Thoracic aorta (tissue), 2 donors: ENCODE results near the gene TGM2. TPM values are rescaled to one million over a fixed set of nuclear protein-coding genes. Genes with fewer than 3 reads are reported as not detected.
A peak's percentile ranks its signal among the peaks of the same experiment; 100 is the strongest.

Experiments used
- ATAC-seq: fragments of 150-250 bp; one replicate; pipeline ENCODE4 v1.8.0; 2017; ENCODE audit warnings: low read depth; ENCODE audit not compliant: insufficient number of reproducible peaks, low FRiP score
- DNase-seq: peaks from one replicate; pipeline ENCODE4 v3.0.0-alpha.2; 2020; ENCODE audit warnings: low spot score
- H3K27ac ChIP-seq, 2 donors: fragments of 200-600 bp; sonication (generic); 1 replicate in 1 of 2; 2 replicates in 1 of 2; pipeline ENCODE4 v1.5.1; 2016; ENCODE audit warnings: mild to moderate bottlenecking in 2 of 2, moderate library complexity in 2 of 2
- H3K27me3 ChIP-seq: fragments of 200-600 bp; sonication (generic); replicated peaks from 2 replicates; pipeline ENCODE4 v1.6.0; 2016; ENCODE audit warnings: mild to moderate bottlenecking; ENCODE audit not compliant: insufficient read depth
- H3K36me3 ChIP-seq: fragments of 200-600 bp; sonication (generic); one replicate; pipeline ENCODE4 v1.5.1; 2016
- H3K4me1 ChIP-seq, 2 donors: fragments of 200-600 bp; sonication (generic); 1 replicate in 1 of 2; 2 replicates in 1 of 2; pipeline versions ENCODE4 v1.5.1 to v1.6.0; 2016; ENCODE audit warnings: low read depth in 2 of 2, mild to moderate bottlenecking in 1 of 2; ENCODE audit not compliant: control insufficient read depth in 1 of 2
- H3K4me3 ChIP-seq: fragments of 200-600 bp; sonication (generic); 2 replicates; pipeline ENCODE4 v1.5.1; 2016; ENCODE audit warnings: mild to moderate bottlenecking
- H3K9me3 ChIP-seq: fragments of 200-600 bp; sonication (generic); 2 replicates; pipeline ENCODE4 v1.5.1; 2016
- total RNA-seq, 2 donors: library from RNA; depleted of rRNA; stranded (reverse); fragments of >200 nt; gene quantifications; one replicate each; pipeline versions ENCODE4 v1.1.0 to v1.2.3, GENCODE V29; 2016
- TF ChIP-seq, protein P1 (sequence below): fragments of 200-600 bp; sonication (generic); IDR thresholded peaks from one replicate; pipeline ENCODE4 v1.5.1; 2019; ENCODE audit warnings: antibody characterized with exemption

The TGM2 gene
- total RNA-seq, 2 donors from 2014 or later, result 371 to 755 TPM

DNA sequence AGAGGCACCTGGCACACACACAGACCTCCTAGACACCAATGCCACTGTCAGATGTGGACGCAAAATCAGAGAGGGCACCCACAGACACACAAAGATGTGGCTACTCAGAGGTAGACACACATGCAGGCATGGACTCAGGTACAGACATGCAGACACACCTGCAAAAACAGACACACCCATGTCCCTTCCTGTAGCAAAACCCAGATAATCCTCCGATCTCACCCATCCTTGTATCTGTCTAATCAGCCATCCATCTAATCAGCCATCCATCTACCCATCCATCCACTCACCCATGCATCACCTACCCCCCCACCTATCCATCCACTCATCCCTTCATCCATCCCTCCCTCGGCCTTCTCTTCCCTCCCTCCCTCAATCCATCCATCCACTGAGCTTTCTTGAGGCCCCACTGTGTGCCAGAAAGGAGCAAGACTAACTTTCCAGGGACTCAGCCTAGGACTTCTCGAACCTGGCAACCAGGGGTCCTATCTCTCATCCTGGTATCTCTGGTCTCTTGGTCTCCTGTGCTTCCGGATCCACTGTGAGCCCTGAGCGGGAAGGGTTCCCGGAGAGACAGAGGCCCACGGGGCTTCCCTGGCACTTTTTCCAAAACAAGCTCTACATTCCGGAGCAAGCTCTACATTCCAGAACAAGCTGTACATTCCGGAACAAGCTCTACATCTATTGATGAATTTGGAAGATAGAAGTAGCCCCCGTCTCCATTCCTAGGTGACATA, 1.1 kb upstream of the TGM2 start:
- no peaks in the 10 kb centered on the region for H3K36me3 ChIP-seq
- H3K4me3 ChIP-seq, result no peak overlapping the region
- ATAC-seq, result no peak
- H3K27me3 ChIP-seq, result no peaks in the 10 kb centered on the region
- no peaks in the 10 kb centered on the region for H3K9me3 ChIP-seq
- no peak for DNase-seq
- peaks cover 27 to 87% of the 10 kb centered on the region in 2 donors for H3K4me1 ChIP-seq
- TF ChIP-seq, protein P1, sequence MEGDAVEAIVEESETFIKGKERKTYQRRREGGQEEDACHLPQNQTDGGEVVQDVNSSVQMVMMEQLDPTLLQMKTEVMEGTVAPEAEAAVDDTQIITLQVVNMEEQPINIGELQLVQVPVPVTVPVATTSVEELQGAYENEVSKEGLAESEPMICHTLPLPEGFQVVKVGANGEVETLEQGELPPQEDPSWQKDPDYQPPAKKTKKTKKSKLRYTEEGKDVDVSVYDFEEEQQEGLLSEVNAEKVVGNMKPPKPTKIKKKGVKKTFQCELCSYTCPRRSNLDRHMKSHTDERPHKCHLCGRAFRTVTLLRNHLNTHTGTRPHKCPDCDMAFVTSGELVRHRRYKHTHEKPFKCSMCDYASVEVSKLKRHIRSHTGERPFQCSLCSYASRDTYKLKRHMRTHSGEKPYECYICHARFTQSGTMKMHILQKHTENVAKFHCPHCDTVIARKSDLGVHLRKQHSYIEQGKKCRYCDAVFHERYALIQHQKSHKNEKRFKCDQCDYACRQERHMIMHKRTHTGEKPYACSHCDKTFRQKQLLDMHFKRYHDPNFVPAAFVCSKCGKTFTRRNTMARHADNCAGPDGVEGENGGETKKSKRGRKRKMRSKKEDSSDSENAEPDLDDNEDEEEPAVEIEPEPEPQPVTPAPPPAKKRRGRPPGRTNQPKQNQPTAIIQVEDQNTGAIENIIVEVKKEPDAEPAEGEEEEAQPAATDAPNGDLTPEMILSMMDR, result no peak
- peak overlapping the region; percentile 83 to 86 for H3K27ac ChIP-seq

DNA sequence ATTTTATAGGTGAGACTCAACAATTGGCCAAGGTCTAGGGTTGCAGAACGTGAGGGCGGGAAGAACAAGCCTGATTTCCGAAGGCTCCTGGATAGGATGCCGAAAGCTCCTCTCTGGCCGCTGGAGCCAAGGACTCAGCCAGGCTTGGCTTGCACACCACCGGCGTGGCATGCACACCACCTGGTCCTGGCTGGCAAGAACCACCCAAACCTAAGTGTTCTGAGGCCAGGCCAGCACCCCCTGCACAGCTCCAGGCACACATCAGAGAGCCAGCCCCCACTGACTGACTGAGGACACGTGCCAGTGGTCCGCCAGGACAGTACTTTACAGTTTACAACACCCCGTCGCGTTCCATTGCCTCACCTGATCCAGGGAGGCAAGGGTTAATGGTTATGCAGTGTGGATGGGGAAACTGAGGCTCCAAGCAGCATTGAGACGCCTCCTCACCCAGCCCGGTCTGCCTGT, 414 bp downstream of the TGM2 start:
- DNase-seq, result no peak
- peak overlapping the region; percentile 77 to 86 for H3K27ac ChIP-seq
- ATAC-seq, result no peak

DNA sequence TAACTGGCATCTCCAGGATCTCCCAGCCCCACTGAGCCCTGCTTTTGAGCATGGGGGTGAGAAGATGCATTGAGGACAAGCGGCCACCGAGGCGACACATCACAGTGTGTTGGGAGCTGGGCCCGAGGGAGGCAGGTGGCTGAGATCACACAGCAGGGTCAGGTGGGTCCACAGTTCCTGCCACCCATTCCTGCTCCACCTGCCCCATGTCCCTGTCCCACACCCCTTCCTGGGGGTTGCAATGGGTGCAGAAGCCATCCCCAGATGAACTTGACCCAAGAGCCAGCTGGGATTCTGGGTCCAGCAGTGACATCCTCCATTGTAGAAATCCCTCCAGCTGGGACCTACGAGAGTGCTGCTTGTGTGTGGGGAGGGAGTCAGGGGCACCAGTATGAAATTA, 1.0 kb downstream of the TGM2 start:
- Histone ChIP-seq H3K4me3 (peak overlapping the region; percentile 87), H3K27ac (peak overlapping the region; percentile 77 to 86), H3K4me1 (peaks cover 34 to 90% of the 10 kb centered on the region in 2 donors), H3K36me3 (peaks cover 5% of the 10 kb centered on the region), H3K9me3 (no peaks in the 10 kb centered on the region), H3K27me3 (no peaks in the 10 kb centered on the region)
- DNase-seq (no peak), ATAC-seq (no peak)
- TF ChIP-seq, protein P1, result no peak

More for the DNA sequence above, 414 bp downstream of the TGM2 start:
- Histone ChIP-seq H3K9me3 (no peaks in the 10 kb centered on the region), H3K4me3 (peak overlapping the region; percentile 87), H3K27me3 (no peaks in the 10 kb centered on the region), H3K4me1 (peaks cover 34 to 87% of the 10 kb centered on the region in 2 donors), H3K36me3 (peaks cover 2% of the 10 kb centered on the region)
- TF ChIP-seq, protein P1, result no peak

DNA sequence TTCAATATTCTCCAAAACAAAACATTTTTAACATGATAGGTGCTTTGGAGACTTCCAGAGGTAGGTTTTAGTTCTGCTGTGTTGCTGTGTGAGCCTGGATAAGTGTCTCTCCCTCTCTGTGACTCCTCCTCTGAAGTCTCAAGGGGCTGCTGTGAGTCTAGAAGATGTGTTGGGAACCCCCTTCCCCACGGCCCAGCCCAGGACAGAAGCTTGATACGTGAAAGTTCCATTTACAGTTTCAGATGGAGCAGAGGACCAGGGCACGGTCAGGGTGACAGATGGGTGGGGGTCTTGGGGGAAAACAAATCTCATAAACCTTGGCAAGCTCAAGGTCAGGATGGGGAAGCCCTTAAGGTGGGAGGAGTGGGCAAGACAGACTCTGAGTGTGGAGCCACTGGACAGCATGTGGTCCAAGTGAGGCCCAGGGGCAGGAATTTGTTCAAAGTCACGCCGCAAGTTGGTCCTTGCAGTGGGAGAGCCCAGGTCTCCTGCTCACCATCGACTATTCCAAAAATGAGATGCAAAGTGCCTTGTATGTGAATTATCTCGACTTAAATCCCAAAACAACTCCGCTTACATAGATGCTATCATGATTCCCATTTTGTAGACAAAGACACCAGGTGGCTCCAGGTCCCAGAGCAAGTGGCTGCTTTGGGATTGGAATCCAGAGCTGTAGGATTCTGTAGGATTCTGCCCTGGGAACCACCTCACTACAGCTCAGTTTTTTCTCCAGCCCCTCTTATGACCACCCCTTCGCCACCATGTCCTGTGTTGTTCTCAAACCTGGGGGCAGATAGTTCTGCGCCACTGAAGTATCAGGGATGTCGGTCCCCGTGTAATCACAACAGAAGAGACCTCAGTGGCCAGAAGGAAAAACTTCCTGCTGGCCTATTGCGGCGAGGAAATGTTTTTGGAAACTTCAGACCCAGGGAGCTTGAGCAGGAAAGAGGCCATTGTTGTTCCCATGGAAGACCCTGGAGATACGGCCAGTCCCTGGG, 1.9 kb downstream of the TGM2 start:
- Histone ChIP-seq H3K36me3 (peaks cover 5% of the 10 kb centered on the region), H3K27me3 (no peaks in the 10 kb centered on the region), H3K4me1 (peaks cover 31 to 90% of the 10 kb centered on the region in 2 donors), H3K27ac (peak overlapping the region; percentile 77 to 86), H3K4me3 (peak overlapping the region; percentile 87), H3K9me3 (no peaks in the 10 kb centered on the region)
- ATAC-seq (no peak), DNase-seq (no peak)
- TF ChIP-seq, protein P1, result no peak

DNA sequence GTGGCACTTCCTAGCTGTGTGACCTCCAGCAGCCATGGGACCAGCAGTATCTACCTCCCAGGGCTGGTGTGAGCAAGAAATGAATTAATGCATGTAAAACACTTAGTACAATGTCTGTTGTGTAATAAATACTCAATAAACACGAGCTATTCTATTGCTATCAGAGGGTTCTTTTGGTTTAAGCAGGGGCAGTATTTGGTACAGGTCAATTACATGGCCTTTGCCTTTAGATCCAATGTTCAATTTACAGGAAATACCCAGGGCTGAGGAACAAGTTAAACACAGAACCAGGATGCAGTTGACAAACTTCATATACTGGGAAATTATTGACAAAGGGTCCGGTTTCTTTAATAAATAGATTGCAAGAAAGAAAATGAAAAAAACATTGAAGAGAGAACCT, 2.9 kb downstream of the TGM2 start:
- ATAC-seq, result no peak
- H3K4me3 ChIP-seq, result no peak overlapping the region
- DNase-seq, result no peak
- no peaks in the 10 kb centered on the region for H3K27me3 ChIP-seq
- TF ChIP-seq, protein P1, result no peak
- H3K4me1 ChIP-seq, result peaks cover 37 to 90% of the 10 kb centered on the region in 2 donors
- H3K9me3 ChIP-seq, result no peaks in the 10 kb centered on the region
- peaks cover 5% of the 10 kb centered on the region for H3K36me3 ChIP-seq
- H3K27ac ChIP-seq, result peak overlapping the region; percentile 22 to 54
